Skeletal muscle tissue (tissue), 4 donors: Measurements from ENCODE around the gene R3HDM1. TPM values are rescaled to one million over a fixed set of nuclear protein-coding genes. Genes with fewer than 3 reads are reported as not detected.
"Not testable (repeated sequence)": the region's sequence is repeated elsewhere in the genome, so short reads cannot be mapped to it uniquely, and the experiment has no call there.

ENCODE experiments used
- H3K27ac ChIP-seq: one replicate; pipeline ENCODE4 v1.7.0; 2013; ENCODE audit warnings: mild to moderate bottlenecking, low read depth, low read length, inconsistent platforms
- H3K27me3 ChIP-seq, 3 donors: one replicate each; pipeline ENCODE4 v1.7.0; 2013; ENCODE audit warnings: low read length in 3 of 3; ENCODE audit not compliant: control insufficient read depth in 3 of 3, insufficient read depth in 3 of 3
- H3K36me3 ChIP-seq, 3 donors: one replicate each; pipeline ENCODE4 v1.7.0; 2013; ENCODE audit warnings: low read length in 3 of 3; ENCODE audit not compliant: control insufficient read depth in 3 of 3, insufficient read depth in 3 of 3
- H3K4me1 ChIP-seq, 3 donors: one replicate each; pipeline ENCODE4 v1.7.0; 2013; ENCODE audit warnings: low read length in 3 of 3, mild to moderate bottlenecking in 3 of 3; ENCODE audit not compliant: control insufficient read depth in 3 of 3, insufficient read depth in 3 of 3
- H3K4me3 ChIP-seq, 3 donors: one replicate each; pipeline ENCODE4 v1.7.0; 2013; ENCODE audit warnings: low read length in 3 of 3
- H3K9ac ChIP-seq, 3 donors: one replicate each; pipeline ENCODE4 v1.7.0; 2013; ENCODE audit warnings: low read length in 3 of 3, mild to moderate bottlenecking in 3 of 3, moderate library complexity in 2 of 3, low read depth in 1 of 3
- H3K9me3 ChIP-seq, 3 donors: one replicate each; pipeline ENCODE4 v1.7.0; 2013; ENCODE audit warnings: low read length in 3 of 3; ENCODE audit not compliant: control insufficient read depth in 3 of 3
- total RNA-seq: library from RNA; depleted of rRNA; stranded (reverse); fragments of >200 nt; gene quantifications from one replicate; pipeline ENCODE4 v1.2.3, GENCODE V29; 2014
- donor health status: Osteomylitis.

R3HDM1 gene
- total RNA-seq, 1 donor from 2014 or later, result 9.9 TPM

DNA sequence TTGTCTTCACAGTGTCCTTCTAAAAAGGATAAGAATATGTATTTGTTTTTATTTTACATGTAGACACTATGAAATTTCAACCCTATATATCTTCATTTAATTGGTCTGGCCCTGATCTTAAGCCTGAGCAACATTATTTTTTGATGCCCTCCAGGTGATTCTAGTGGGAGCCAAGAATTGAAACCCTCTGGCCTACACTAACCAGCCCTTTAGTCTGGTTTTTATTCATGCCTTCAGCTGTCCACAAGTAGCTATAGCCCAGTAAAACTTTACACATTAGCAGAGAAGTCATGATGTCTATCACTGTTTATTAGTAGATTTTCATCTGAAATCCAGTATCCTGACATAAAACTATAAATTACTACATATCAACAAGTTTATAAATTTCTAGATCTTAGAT, 157.7 kb downstream of the R3HDM1 start:
- Histone ChIP-seq H3K27me3 (no peaks in the 10 kb centered on the region), H3K9me3 (no peaks in the 10 kb centered on the region), H3K9ac (no peak overlapping the region), H3K4me1 (no peaks in the 10 kb centered on the region), H3K27ac (no peak overlapping the region), H3K4me3 (no peak overlapping the region), H3K36me3 (peaks cover 0 to 7% (median 4%) of the 10 kb centered on the region in 3 donors)

DNA sequence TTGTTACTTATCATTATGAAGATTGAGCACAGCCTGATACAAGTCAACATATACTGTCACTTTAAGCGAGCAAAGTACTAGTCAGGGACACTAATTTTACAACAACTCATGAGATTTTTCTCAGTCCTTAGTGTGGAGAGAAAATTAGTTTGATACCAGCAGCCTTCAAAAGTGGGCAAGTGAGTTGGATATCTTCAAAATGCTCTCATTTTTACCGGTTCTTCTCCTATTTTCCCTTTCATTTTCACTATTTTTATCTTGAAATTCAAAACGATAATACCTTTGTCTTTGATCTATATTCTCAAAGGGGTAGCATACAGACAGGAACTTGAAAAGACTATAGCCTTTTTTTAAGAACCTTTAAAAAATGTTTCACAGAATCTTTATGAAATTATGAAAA, 158.4 kb downstream of the R3HDM1 start:
- H3K27ac ChIP-seq, result no peak overlapping the region
- peaks cover 0 to 4% (median 4%) of the 10 kb centered on the region in 3 donors for H3K36me3 ChIP-seq
- no peaks in the 10 kb centered on the region for H3K9me3 ChIP-seq
- no peaks in the 10 kb centered on the region for H3K4me1 ChIP-seq
- no peaks in the 10 kb centered on the region for H3K27me3 ChIP-seq
- no peak overlapping the region for H3K4me3 ChIP-seq
- H3K9ac ChIP-seq, result no peak overlapping the region

DNA sequence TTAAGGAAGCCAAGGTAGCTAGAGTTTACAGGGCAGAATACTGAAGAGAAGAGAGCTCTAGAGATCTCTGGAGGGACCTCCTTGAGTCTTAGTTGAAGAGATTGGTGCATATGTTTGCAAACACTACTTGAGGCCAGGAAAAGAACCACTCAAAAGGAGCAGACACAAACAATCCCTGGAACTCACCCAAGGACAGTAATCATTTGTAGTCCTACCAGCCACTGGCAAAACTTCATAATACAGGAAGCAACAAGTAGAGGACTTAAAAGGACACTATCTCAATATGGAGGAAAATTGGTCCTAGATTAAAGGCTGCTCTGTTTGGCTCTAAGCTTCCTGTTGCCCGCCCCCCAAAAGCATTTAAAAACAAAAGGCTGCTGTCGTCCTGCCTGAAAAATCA, 163.4 kb downstream of the R3HDM1 start:
- Histone ChIP-seq H3K9me3 (no peaks in the 10 kb centered on the region), H3K4me1 (no peaks in the 10 kb centered on the region), H3K27me3 (no peaks in the 10 kb centered on the region), H3K4me3 (no peak overlapping the region), H3K27ac (no peak overlapping the region), H3K9ac (no peak overlapping the region), H3K36me3 (no peaks in the 10 kb centered on the region)

DNA sequence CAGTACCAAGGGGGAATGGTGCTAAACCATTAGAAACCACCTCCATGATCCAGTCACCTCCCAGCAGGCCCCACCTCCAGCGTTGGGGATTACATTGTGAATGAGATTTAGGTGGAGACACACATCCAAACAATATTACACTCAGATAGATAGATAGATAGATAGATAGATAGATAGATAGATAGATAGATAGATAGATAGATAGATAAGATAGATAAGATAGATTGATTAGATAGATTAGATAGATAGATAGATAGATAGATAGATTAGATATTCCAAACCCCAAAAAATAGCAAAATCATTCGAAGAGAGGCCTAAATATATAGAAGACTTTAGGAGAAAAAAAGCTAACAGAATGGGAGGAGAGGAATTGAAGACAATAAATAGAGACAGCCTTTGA, 167.6 kb downstream of the R3HDM1 start:
- Histone ChIP-seq H3K4me1 (no peaks in the 10 kb centered on the region), H3K27me3 (no peaks in the 10 kb centered on the region), H3K9me3 (no peaks in the 10 kb centered on the region), H3K27ac (no peak overlapping the region), H3K36me3 (no peaks in the 10 kb centered on the region), H3K4me3 (no peak overlapping the region), H3K9ac (no peak overlapping the region)

DNA sequence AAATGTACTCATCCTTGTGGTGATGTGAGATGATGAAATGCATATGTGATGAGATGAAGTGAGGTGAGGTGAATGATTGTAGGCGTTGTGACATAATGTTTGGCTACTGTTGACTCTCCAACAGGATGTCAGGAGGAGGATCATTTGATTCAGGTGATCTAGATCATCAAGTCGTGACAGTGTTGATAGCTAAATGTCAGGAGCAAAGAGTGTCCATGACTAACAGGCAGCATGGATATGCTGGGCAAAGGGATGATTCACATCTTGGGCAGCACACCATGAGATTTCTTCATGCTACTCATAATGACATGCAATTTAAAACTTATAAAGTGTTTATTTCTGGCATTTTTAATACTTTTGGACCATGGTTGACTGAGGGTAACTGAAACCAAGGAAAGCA, 170.2 kb downstream of the R3HDM1 start:
- H3K36me3 ChIP-seq, result no peaks in the 10 kb centered on the region
- H3K9me3 ChIP-seq, result no peaks in the 10 kb centered on the region
- H3K4me1 ChIP-seq, result peaks cover 0 to 4% (median 0%) of the 10 kb centered on the region in 3 donors
- H3K9ac ChIP-seq, result no peak overlapping the region
- no peak overlapping the region for H3K4me3 ChIP-seq
- no peaks in the 10 kb centered on the region for H3K27me3 ChIP-seq
- H3K27ac ChIP-seq, result no peak overlapping the region

DNA sequence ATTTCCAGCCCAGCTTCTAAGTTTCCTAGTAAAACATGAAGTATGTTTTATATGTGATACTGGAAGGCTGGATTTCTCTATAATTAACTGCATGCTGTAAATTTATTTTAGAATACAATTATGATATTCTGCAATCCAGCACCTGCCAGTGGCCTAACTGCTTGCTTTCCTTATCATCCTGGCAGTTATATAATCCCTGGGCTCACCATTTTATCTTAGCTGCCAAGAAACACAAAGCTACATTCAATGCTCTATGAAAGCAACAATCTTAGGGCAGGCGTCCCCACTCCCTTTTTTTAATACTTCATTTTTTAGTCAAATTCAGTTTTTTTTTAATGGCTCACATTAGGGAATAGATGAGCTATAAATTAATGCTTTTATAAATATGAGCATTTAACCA, 172.0 kb downstream of the R3HDM1 start:
- Histone ChIP-seq H3K4me1 (peaks cover 0 to 4% (median 0%) of the 10 kb centered on the region in 3 donors), H3K36me3 (no peaks in the 10 kb centered on the region), H3K9ac (no peak overlapping the region), H3K4me3 (no peak overlapping the region), H3K27ac (no peak overlapping the region), H3K27me3 (no peaks in the 10 kb centered on the region), H3K9me3 (no peaks in the 10 kb centered on the region)

DNA sequence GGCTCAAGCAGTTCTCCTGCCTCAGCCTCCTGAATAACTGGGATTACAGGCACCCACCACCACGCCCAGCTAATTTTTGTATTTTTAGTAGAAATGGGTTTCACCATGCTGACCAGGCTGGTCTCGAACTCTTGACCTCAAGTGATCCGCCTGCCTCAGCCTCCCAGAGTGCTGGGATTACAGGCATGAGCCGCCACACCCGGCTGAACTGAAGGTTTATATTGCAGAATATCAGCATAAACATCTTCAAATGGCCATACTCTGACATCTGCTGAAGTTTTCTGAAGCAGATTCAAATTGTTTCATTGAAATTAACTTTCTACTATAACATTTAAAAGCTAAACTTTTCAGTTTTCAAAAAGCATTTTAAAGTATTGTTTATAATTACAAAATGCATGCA, 172.8 kb downstream of the R3HDM1 start:
- not testable (repeated sequence) for H3K27me3 ChIP-seq, H3K36me3 ChIP-seq, H3K9ac ChIP-seq, H3K27ac ChIP-seq, H3K9me3 ChIP-seq, H3K4me3 ChIP-seq, H3K4me1 ChIP-seq

DNA sequence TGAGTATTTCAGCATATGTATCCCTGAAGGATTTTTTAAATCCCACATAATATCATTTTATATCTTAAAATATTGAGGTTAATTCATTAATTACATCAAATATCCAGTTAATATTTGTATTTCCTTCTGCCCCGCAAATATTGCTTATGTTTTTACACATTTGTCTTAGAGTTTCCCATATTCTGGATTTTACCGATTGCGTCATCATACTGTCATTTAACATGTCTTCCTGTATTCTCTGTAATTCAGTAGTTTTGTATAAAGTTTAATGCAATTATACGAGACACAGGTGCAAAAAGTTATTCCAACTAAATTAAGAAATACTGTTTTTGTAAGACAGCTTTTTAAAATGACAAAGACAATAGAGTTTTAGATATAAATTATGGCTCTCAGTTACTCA, 176.9 kb downstream of the R3HDM1 start:
- Histone ChIP-seq H3K4me1 (peaks cover 0 to 4% (median 0%) of the 10 kb centered on the region in 3 donors), H3K4me3 (no peak overlapping the region), H3K27me3 (no peaks in the 10 kb centered on the region), H3K36me3 (peaks cover 0 to 2% (median 0%) of the 10 kb centered on the region in 3 donors), H3K9ac (no peak overlapping the region), H3K27ac (no peak overlapping the region), H3K9me3 (no peaks in the 10 kb centered on the region)

DNA sequence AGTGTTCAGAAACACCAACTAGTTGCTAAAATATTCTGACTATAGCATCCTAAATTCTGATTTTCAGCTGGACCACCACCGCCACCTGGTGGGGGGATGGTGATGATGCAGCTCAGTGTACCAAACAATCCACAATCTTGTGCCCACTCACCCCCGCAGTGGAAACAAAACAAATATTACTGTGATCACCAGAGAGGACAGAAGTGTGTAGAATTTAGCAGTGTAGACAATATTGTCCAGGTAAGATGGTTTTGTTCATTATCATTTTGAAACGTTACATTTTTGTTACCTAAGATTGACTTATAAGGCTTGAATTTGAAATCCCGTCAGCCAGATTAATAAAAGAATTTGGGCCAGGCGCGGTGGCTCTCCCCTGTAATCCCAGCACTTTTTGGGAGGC, 178.7 kb downstream of the R3HDM1 start:
- H3K9me3 ChIP-seq, result no peaks in the 10 kb centered on the region
- no peaks in the 10 kb centered on the region for H3K27me3 ChIP-seq
- peaks cover 0 to 4% (median 0%) of the 10 kb centered on the region in 3 donors for H3K36me3 ChIP-seq
- H3K27ac ChIP-seq, result no peak overlapping the region
- H3K4me1 ChIP-seq, result peaks cover 0 to 4% (median 0%) of the 10 kb centered on the region in 3 donors
- H3K4me3 ChIP-seq, result no peak overlapping the region
- no peak overlapping the region for H3K9ac ChIP-seq

DNA sequence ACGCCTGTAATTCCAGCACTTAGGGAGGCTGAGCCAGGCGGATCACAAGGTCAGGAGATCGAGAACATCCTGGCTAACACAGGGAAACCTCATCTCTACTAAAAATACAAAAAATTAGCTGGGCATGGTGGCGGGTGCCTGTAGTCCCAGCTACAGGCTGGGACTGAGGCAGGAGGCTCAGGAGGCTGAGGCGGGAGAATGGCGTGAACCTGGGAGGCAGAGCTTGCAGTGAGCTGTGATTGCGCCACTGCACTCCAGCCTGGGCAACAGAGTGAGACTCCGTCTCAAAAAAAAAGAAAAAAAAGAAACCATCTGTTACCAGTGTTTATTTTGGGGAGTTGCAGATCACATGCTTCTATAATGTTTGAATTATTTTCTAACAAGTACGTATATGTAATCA, 183.8 kb downstream of the R3HDM1 start:
- H3K4me3 ChIP-seq, H3K27ac ChIP-seq, H3K9ac ChIP-seq, H3K36me3 ChIP-seq, H3K27me3 ChIP-seq, H3K4me1 ChIP-seq, H3K9me3 ChIP-seq: not testable (repeated sequence)
